MM.1S (cell line): ENCODE measurements around the gene C1QTNF6.

Experiments used
- EZH2 ChIP-seq: fragments of 300-600 bp; sonication (generic); optimal IDR thresholded peaks from 2 replicates; pipeline ENCODE3; 2017; ENCODE audit warnings: low read depth, mild to moderate bottlenecking, antibody characterized with exemption, low read length, mixed read lengths
- TF ChIP-seq, protein P1 (sequence below): fragments of 300-600 bp; sonication (generic); IDR thresholded peaks from 2 replicates; pipeline ENCODE4 v1.5.1; 2016; ENCODE audit warnings: antibody characterized with exemption, low read length, mixed read lengths

DNA sequence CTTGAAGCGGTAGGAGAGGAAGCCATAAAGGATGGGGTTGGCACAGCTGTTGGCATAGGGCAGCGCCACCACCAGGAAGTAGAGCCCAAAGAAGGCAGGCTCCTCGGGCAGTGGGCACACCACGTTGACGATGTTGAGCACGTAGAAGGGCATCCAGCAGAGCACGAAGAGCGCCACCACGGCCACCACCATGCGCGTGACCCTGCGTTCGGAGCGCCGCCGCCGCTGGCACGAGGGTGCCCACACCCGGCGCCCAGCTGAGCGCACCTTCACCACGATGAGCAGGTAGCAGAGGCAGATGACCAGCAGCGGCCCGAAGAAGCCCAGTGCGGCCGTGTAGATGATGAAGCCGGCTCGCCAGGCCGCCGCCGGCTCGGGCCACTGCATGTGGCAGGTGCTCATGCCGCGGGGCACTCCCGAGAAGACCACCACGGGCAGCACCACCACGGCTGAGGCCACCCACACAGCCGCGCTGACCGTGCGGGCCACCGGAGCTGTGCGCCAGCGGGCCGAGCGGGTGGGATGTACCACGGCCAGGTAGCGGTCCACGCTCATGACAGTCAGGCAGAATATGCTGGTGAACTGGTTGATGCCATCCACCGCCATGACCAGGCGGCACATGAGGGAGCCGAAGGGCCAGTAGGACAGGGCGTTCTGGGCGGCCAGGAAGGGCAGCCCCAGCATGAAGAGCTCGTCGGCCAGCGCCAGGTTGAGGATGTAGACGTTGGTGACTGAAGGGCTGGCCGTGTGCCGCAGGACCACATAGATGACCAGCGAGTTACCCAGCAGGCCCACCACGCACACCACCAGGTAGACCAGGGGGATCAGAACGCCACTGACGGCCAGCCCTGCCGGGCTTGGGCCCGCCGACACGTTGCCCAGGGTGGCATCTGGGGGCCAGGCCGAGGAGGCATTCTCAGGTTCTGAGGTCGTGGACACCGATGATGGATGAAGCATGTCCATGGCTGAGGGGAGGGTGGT, 19.1 kb upstream of the C1QTNF6 start:
- TF ChIP-seq, protein P1, sequence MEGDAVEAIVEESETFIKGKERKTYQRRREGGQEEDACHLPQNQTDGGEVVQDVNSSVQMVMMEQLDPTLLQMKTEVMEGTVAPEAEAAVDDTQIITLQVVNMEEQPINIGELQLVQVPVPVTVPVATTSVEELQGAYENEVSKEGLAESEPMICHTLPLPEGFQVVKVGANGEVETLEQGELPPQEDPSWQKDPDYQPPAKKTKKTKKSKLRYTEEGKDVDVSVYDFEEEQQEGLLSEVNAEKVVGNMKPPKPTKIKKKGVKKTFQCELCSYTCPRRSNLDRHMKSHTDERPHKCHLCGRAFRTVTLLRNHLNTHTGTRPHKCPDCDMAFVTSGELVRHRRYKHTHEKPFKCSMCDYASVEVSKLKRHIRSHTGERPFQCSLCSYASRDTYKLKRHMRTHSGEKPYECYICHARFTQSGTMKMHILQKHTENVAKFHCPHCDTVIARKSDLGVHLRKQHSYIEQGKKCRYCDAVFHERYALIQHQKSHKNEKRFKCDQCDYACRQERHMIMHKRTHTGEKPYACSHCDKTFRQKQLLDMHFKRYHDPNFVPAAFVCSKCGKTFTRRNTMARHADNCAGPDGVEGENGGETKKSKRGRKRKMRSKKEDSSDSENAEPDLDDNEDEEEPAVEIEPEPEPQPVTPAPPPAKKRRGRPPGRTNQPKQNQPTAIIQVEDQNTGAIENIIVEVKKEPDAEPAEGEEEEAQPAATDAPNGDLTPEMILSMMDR, result no peak
- no peak for TF ChIP-seq EZH2
